Esophagus squamous epithelium (tissue), 4 donors: ENCODE measurements around the gene ZNF417.

Experiments used
- CTCF ChIP-seq, 6 experiments: fragments of 450-650 bp in 4 of 6; fragments of 200-600 bp in 2 of 6; sonication (generic) in 2 of 6; IDR thresholded peaks; one replicate each; pipeline ENCODE4 v1.5.1; 2016 to 2019; ENCODE audit warnings: antibody characterized with exemption in 6 of 6, mild to moderate bottlenecking in 4 of 6, moderate library complexity in 4 of 6
- POLR2A ChIP-seq, 4 donors: fragments of 450-650 bp; IDR thresholded peaks; one replicate each; pipeline ENCODE4 v1.6.1; 2017; ENCODE audit warnings: antibody characterized with exemption in 4 of 4, mild to moderate bottlenecking in 4 of 4, moderate library complexity in 3 of 4

GRCh38 chr19:57903618-57904184, 12.7 kb downstream of the ZNF417 start:
- TF ChIP-seq CTCF (IDR thresholded peaks at IDR 0.05) (no peak), POLR2A (IDR thresholded peaks at IDR 0.05) (no peak)
